K562 (cell line): ENCODE measurements around the gene UBR1. TPM values are rescaled to one million over a fixed set of nuclear protein-coding genes. Genes with fewer than 3 reads are reported as not detected.

Experiments
- ATF4 ChIP-seq: fragments of 450-650 bp; formaldehyde crosslinking; IDR thresholded peaks from 2 replicates; pipeline ENCODE4 v1.4.0; 2022; ENCODE audit warnings: mild to moderate bottlenecking, moderate library complexity
- BHLHE40 ChIP-seq: IDR thresholded peaks from 2 replicates; pipeline ENCODE4 v1.6.1; 2011; ENCODE audit warnings: low read length, improper control_type of control experiment
- CBX1 ChIP-seq: sonication (generic); IDR thresholded peaks from 2 replicates; pipeline ENCODE4 v1.6.1; 2016; ENCODE audit warnings: antibody characterized with exemption, low read depth, mild to moderate bottlenecking
- HDAC2 ChIP-seq: fragments of 450-650 bp; IDR thresholded peaks from 2 replicates; pipeline ENCODE4 v1.6.1; 2016; ENCODE audit warnings: mild to moderate bottlenecking
- ILK ChIP-seq: fragments of 450-650 bp; IDR thresholded peaks from 2 replicates; pipeline ENCODE4 v1.6.1; 2016; ENCODE audit warnings: missing genetic modification characterization, low read depth, mild to moderate bottlenecking, missing compliant biosample characterization, moderate library complexity, borderline replicate concordance
- MCM2 ChIP-seq: fragments of 450-650 bp; IDR thresholded peaks from 2 replicates; pipeline ENCODE4 v1.6.1; 2017; ENCODE audit warnings: low read depth, mild to moderate bottlenecking
- MXD1 ChIP-seq: fragments of 250-450 bp; sonication (Bioruptor Pico); IDR thresholded peaks from 2 replicates; pipeline ENCODE4 v1.8.0; 2021; ENCODE audit warnings: borderline replicate concordance, mild to moderate bottlenecking, moderate library complexity; ENCODE audit not compliant: poor library complexity, severe bottlenecking
- PRPF4 ChIP-seq: fragments of 200-400 bp; formaldehyde crosslinking; IDR thresholded peaks from one replicate; pipeline ENCODE4 v1.6.1; 2017; ENCODE audit warnings: low read length, low read depth, mild to moderate bottlenecking; ENCODE audit not compliant: insufficient read depth, poor library complexity, severe bottlenecking
- PTBP1 ChIP-seq: fragments of 200-400 bp; formaldehyde crosslinking; IDR thresholded peaks from 2 replicates; pipeline ENCODE4 v1.6.1; 2017; ENCODE audit warnings: low read depth, low read length
- PTTG1 ChIP-seq: fragments of 450-650 bp; IDR thresholded peaks from 2 replicates; pipeline ENCODE4 v1.6.1; 2016; ENCODE audit warnings: low read depth, mild to moderate bottlenecking, missing genetic modification characterization, missing compliant biosample characterization
- SNAPC5 ChIP-seq: fragments of 250-450 bp; sonication (Bioruptor Pico); IDR thresholded peaks from 2 replicates; pipeline ENCODE4 v1.8.0; 2021; ENCODE audit warnings: moderate library complexity, mild to moderate bottlenecking, inconsistent platforms
- ZBTB40 ChIP-seq, 2 experiments: fragments of 450-650 bp in 1 of 2; sonication (generic) in 1 of 2; formaldehyde crosslinking in 1 of 2; IDR thresholded peaks; 2 replicates each; pipeline versions ENCODE4 v1.7.1 to v1.9.0; 2016 to 2022; ENCODE audit warnings: inconsistent platforms in 1 of 2, mild to moderate bottlenecking in 1 of 2, missing genetic modification reagents in 1 of 2
- ZNF583 ChIP-seq: fragments of 250-450 bp; sonication (Bioruptor Pico); IDR thresholded peaks from 2 replicates; pipeline ENCODE4 v1.4.0; 2020
- ZNF695 ChIP-seq: fragments of 450-650 bp; formaldehyde crosslinking; IDR thresholded peaks from 2 replicates; pipeline ENCODE4 v1.4.0; 2020; ENCODE audit warnings: mild to moderate bottlenecking, moderate library complexity
- ZNF740 ChIP-seq, 3 experiments: fragments of 200-800 bp in 1 of 3; sonication (Bioruptor generic) in 1 of 3; sonication (generic) in 1 of 3; formaldehyde crosslinking in 1 of 3; IDR thresholded peaks; 2 replicates each; pipeline versions ENCODE4 v1.6.1 to v1.8.0; 2016 to 2022; ENCODE audit warnings: mild to moderate bottlenecking in 2 of 3, missing compliant biosample characterization in 2 of 3, missing genetic modification characterization in 2 of 3, missing genetic modification reagents in 1 of 3
- polyA plus RNA-seq, 8 experiments: library from polyadenylated mRNA; depleted of rRNA in 4 of 8; stranded (reverse) in 5 of 8; unstranded in 3 of 8; fragments of >200 nt; fragmentation: Nextera tagmentation in 2 of 8; fragmentation: Illumina TruSeq in 1 of 8; extraction: Ambion mirVana in 2 of 8; extraction: Trizol in 1 of 8; gene quantifications; 2 replicates each; pipeline versions ENCODE4 v1.2.1 to v1.2.3, GENCODE V29; 2011 to 2014; ENCODE audit warnings: inconsistent platforms in 1 of 8, missing spikeins in 1 of 8
- total RNA-seq, 7 experiments: library from RNA; depleted of rRNA in 6 of 7; stranded (reverse); fragments of >200 nt in 6 of 7; fragmentation: Illumina TruSeq in 2 of 7; extraction: Trizol in 2 of 7; gene quantifications; 2 replicates each; pipeline versions ENCODE4 v1.2.1 to v1.2.3, GENCODE V29; 2011 to 2021; ENCODE audit warnings: low replicate concordance in 1 of 7

Gene UBR1
- total and polyA plus RNA-seq, 9 of the 15 experiments (the other 6 are each of a cell fraction or from before 2014, with no cell fraction given) = 5.8 to 30.7 (median 15.3) TPM

GRCh38 chr15:43133430-43134156 is 27.8 kb upstream of the UBR1 start, which contains the start of gene TMEM62 (continued):
- TF ChIP-seq ATF4 (no peak), MXD1 (CRISPR knock-in tag) (no peak), MCM2 (no peak), ILK (tag) (no peak), ZBTB40 (IDR thresholded peaks at IDR 0.05) (0 out of 2 replicates have a peak, but pooled peaks have one; percentile 51), ZBTB40 (CRISPR knock-in tag; IDR thresholded peaks at IDR 0.05) (no peak), CBX1 (peak; percentile 79; the same call in 1 of the 2 replicates), ZNF695 (CRISPR knock-in tag) (no peak), ZNF740 (CRISPR knock-in tag; IDR thresholded peaks at IDR 0.05) (peak; percentile 73), ZNF740 (tag; IDR thresholded peaks at IDR 0.05) (no peak), PTTG1 (tag) (no peak), SNAPC5 (CRISPR knock-in tag) (no peak), BHLHE40 (no peak; the same call in 1 of the 2 replicates), PRPF4 (no peak), HDAC2 (no peak), PTBP1 (no peak), ZNF583 (CRISPR knock-in tag) (no peak)
